GM21390 (cell line): ENCODE measurements around the gene ASF1B.

Experiments used
- ATAC-seq: cut with Tn5 transposase; IDR thresholded peaks from one replicate; pipeline ENCODE4 v1.9.1; 2021; ENCODE audit not compliant: unreplicated experiment

ASF1B gene

DNA sequence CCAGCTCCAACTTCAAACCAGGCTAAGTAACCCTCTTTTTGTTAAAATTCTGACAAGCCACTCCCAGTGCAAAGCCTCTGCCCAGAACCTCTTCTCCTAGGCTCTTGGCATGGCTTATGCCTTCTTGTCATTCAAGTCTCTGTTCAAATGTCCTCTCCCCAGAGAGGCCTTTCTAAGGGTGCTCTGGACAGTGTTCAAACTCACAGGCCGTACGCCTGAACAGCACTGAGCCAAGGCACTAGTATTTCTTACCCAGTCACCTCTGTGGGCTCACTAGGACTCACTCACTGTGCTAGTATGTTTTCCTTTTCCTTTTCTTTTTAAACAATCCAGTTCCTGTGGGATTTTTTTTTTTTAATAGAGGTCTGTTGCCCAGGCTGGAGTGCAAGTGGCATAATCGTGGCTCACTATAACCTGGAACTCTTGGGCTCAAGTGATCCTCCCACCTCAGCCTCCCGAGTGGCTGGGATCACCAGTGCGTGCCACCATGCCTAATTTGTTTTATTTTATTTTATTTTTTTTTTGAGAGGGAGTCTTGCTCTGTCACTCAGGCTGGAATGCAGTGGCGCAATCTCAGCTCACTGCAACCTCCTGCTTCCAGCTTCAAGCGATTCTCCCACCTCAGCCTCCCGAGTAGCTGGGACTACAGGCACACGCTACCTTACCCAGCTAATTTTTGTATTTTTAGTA lies 2.3 kb upstream of the ASF1B start:
- ATAC-seq: no peak

GRCh38 chr19:14135985-14136508 lies 342 bp downstream of the ASF1B start:
- peak; percentile 11 for ATAC-seq

- ATAC-seq: no peak
These were observed 1.0 kb downstream of the ASF1B start for GRCh38 chr19:14135355-14135754.

DNA sequence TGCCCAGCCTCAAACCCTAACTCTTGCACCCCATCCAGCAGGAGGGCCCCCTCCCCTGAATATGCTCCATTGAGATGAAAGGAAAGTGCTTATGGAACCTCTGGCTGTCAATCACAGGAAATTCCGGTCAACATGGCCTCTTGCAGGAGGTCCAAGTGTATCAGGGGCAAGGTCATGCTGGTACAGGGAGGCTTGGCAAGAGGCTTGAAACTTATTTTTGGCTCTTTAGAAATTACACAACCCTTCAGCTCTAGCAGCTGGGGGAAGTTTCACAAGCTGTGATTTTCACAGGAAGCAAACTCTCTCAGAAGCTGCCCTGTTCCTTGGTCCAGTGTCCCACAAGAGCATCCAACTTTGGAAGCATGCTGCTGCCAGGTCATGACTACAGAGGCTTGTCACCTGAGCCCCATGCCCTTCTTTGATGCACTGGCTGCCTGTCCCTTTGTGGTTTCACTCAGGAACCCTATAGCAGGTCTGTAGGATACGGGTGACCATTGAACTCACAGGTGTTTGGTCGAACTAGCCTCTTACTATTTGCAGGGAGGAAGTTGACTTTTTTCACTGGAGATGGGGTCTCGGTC lies 8.4 kb downstream of the ASF1B start:
- ATAC-seq: no peak

- ATAC-seq: no peak
These were observed 9.2 kb downstream of the ASF1B start for GRCh38 chr19:14127176-14127575.

DNA sequence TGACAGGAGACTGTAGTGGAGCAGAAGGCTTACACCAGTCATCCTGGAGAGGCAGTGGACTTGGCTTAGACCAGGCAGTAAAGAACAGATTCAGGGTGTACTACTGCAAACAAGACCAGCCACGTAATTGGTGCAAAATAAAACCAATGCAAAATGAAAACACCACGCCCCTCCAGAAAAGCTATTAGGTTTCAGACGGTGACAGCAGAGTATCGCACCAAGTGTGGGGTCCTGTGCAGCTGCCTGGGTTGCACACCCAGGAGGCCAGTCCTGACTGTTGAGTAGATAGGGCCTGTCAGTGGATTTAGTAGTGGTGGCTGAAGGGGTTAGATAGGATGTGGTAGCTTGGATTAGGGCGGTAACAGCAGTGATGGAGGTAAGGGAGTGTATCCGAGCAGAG lies 13.5 kb downstream of the ASF1B start:
- ATAC-seq: no peak

DNA sequence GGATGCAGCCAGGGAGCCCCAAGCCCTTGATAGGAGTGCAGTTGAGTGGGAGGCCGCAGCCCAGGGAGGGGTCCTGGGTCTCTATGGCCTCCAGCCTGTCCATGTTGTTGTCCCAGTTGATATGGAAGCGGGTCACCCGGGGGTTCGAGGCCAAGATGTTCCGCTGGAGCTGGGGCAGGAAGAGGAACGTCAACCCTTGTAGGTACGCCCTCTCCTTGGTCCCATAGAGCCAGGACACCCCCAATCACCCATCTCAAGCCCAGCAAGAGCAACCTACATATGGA lies 15.9 kb downstream of the ASF1B start:
- no peak for ATAC-seq

- ATAC-seq: no peak
These were observed 16.5 kb downstream of the ASF1B start for GRCh38 chr19:14119644-14120496.

GRCh38 chr19:14119146-14119545 lies 17.2 kb downstream of the ASF1B start:
- no peak for ATAC-seq

DNA sequence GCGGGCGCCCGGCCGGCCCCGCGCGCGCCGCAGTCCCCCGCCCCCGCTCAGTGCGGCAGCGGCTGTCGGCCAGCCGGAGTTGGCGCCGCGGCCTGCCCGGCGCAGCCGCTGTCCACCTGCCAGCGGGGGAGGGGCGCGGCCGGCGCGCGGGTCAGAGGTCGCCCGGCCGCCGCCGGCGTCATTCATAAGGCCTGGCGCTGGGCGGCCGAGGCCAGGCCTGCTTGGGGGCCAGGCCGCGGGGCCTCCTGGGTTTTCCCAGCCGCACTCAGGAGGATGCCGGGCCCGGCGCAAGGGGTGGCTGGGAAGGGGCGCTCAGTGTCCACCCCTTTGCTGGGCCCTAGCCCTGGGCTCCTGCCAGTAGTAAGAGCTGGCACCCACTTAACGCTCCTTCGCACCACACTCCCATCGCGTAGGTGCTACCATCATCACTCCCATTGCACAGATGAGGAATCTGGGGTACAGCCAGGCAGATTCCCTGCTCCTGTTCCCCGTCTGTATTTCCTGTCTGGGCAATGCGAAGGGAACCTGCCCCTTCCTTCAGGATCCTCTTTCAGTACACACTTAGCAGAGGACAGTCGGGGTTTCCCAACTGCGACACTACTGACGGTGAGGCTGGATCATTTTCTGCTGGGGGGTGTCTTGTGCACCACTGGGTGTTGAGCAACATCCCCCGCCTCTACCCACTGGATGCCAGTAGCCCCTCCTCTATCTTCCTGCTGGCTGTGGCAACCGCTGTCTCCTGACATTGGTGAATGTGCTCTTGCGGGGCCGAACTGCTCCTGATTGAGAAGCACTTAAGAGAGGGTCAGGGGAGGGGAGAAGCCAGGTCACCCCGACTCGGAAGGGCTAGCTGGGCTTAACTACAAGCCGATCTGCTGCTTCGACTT lies 18.0 kb downstream of the ASF1B start:
- no peak for ATAC-seq

GRCh38 chr19:14117668-14118164 lies 18.7 kb downstream of the ASF1B start, which contains the start of gene PRKACA:
Gene PRKACA (minus strand): TSS chr19:14117762. CDS start chr19:14117547, 215 bp downstream.
- ATAC-seq: peak; percentile 87

- no peak for ATAC-seq
These were observed 19.3 kb downstream of the ASF1B start for GRCh38 chr19:14116918-14117578.

DNA sequence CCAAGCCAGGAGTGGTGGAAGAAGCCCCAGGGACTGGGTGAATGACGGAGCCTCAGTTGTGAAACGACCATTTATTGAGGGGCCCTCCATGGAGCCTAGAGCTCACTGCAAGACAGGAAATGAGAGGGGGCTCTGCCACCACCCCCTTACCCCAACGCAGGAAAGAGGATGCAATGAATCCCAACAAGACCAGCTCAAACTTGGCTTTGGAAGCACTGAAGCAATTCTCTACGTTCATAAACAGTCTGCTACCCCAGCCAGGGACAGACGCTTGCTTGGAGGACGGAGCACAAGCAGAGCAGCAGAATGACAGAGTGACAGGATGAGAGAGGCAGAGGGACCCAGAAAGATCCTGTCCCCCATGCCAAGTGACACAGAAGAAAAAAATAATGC lies 19.9 kb downstream of the ASF1B start:
- ATAC-seq: no peak

DNA sequence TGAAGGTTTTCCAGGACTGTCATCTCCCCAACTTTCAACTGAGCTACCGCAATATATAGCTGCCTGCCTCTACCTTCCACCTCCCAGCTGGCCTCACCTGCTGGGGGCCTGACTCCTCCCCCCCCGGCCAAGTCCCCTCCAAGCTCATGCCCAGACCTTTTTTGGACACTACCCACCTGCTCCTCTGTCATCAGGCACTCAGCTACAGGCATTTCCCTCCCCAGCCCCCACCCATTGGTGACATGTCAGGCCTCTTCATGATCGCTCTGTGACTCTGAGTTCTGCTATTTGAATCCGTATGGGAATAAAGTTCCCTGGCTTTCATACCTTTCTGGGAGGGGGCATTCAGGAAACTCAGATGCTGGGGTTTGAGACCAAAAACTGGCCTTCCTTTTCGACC lies 20.6 kb downstream of the ASF1B start:
- no peak for ATAC-seq

- no peak for ATAC-seq
These were observed 21.5 kb downstream of the ASF1B start for GRCh38 chr19:14114854-14115253.

- ATAC-seq: no peak
These were observed 21.9 kb downstream of the ASF1B start for GRCh38 chr19:14114439-14114838.

- no peak for ATAC-seq
These were observed 22.5 kb downstream of the ASF1B start for GRCh38 chr19:14113762-14114414.

GRCh38 chr19:14112809-14113385 lies 23.5 kb downstream of the ASF1B start:
- ATAC-seq: no peak

DNA sequence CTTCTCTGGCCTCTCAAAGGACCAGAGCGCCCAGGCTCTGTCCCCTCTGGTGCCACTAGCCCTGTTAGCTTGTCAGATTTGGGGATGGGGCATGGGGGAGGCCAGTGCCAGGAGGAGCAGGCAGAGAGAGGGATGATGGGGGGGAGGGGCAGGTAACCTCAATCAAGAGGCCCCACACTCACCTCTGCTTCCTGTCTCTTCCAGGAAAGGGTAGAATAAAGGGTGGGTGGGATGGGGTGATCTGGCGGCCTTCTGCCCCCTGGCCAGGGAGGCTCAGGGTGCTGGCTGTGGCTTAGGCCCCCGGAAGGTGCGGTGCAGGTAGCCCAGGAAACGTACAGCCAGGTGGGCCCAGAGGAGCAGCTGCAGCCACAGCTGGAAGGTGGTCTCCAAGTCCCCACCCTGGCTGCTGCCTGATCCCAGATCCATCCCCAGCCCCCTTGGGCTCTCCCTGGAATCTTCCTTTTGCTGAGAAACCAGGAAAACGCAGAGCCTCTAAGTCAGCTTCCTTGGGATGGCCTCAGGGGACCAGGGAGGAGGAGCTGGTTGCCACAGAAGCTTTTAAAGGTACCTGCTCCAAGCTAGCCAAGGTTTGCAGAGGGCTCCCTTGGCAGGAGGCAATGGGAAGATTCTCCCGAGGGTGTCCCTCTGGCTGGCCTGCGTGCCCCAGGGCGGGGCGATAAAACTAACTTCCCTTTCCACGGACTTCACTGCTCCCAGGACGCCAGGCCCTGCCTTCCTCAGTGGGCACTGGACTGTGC lies 24.2 kb downstream of the ASF1B start:
- ATAC-seq: no peak
